GM21528 (cell line): ENCODE results near the gene PCDHGA3.
A peak's percentile ranks its signal among the peaks of the same experiment; 100 is the strongest.
"Not testable (repeated sequence)": the region's sequence is repeated elsewhere in the genome, so short reads cannot be mapped to it uniquely, and the experiment has no call there.

Experiments used
- ATAC-seq: cut with Tn5 transposase; IDR thresholded peaks from one replicate; pipeline ENCODE4 v1.9.1; 2021; ENCODE audit warnings: mild to moderate bottlenecking, moderate library complexity; ENCODE audit not compliant: unreplicated experiment, low FRiP score

The PCDHGA3 gene

GRCh38 chr5:141343242-141343952, at the start of gene PCDHGA3:
PCDHGA3 (plus strand) TSS chr5:141343829; CDS start chr5:141344034, 205 bp downstream.
- ATAC-seq, result no peak

GRCh38 chr5:141298376-141298775, 45.3 kb upstream of the PCDHGA3 start:
- no peak for ATAC-seq

- no peak for ATAC-seq
Observed at GRCh38 chr5:141303756-141304155, 39.9 kb upstream of the PCDHGA3 start, which contains the start of gene SLC25A2. SLC25A2 (minus strand) TSS chr5:141304049; CDS start chr5:141303865, 184 bp downstream.

- ATAC-seq, result no peak
Observed at GRCh38 chr5:141306630-141307029, 37.0 kb upstream of the PCDHGA3 start.

GRCh38 chr5:141313711-141314110, 29.9 kb upstream of the PCDHGA3 start:
- ATAC-seq, result no peak

GRCh38 chr5:141316963-141317362, 26.7 kb upstream of the PCDHGA3 start:
- not testable (repeated sequence) for ATAC-seq

- ATAC-seq, result no peak
Observed at GRCh38 chr5:141319202-141319601, 24.4 kb upstream of the PCDHGA3 start.

- no peak for ATAC-seq
Observed at GRCh38 chr5:141319699-141320098, 23.9 kb upstream of the PCDHGA3 start.

- peak; percentile 98 for ATAC-seq
Observed at GRCh38 chr5:141320225-141321169, 23.1 kb upstream of the PCDHGA3 start, which contains the start of gene TAF7. TAF7 (minus strand) TSS chr5:141320784; CDS start chr5:141320044, 740 bp downstream.

GRCh38 chr5:141322261-141322660, 21.4 kb upstream of the PCDHGA3 start:
- ATAC-seq, result no peak

- ATAC-seq, result peak; percentile 67
Observed at GRCh38 chr5:141326088-141326854, 17.4 kb upstream of the PCDHGA3 start.

GRCh38 chr5:141328231-141328630, 15.4 kb upstream of the PCDHGA3 start:
- no peak for ATAC-seq

GRCh38 chr5:141330299-141331080, 13.1 kb upstream of the PCDHGA3 start, which contains the start of gene PCDHGA1:
PCDHGA1 (plus strand) TSS chr5:141330514.
- no peak for ATAC-seq

GRCh38 chr5:141332571-141332970, 11.1 kb upstream of the PCDHGA3 start:
- not testable (repeated sequence) for ATAC-seq

- no peak for ATAC-seq
Observed at GRCh38 chr5:141338538-141339306, 4.9 kb upstream of the PCDHGA3 start, which contains the start of gene PCDHGA2. PCDHGA2 (plus strand) TSS chr5:141338760.

GRCh38 chr5:141340781-141341354, 2.8 kb upstream of the PCDHGA3 start:
- not testable (repeated sequence) for ATAC-seq

- no peak for ATAC-seq
Observed at GRCh38 chr5:141342773-141343172, 856 bp upstream of the PCDHGA3 start.

GRCh38 chr5:141343953-141344463, 379 bp downstream of the PCDHGA3 start:
- no peak for ATAC-seq
